Measurements from ENCODE around the gene DOCK11.

The DOCK11 gene

GRCh38 chrX:118654331-118654730 is 158.7 kb downstream of the DOCK11 start:
- Histone ChIP-seq H2AFZ (ENCODE audit: low read depth, low read length) (no peak overlapping the region), H4K20me1 (ENCODE audit: insufficient read depth, low read length) (no peaks in the 10 kb centered on the region), H3K9ac (ENCODE audit: low read depth, low read length) (no peak overlapping the region), H3K4me3 (ENCODE audit: low read depth in 1 of 2, low read length in 2 of 2) (no peak overlapping the region), H3K36me3 (ENCODE audit: insufficient read depth, low read length) (peaks cover 24% of the 10 kb centered on the region; the same call in 1 of the 2 replicates), H3K79me2 (ENCODE audit: insufficient read depth, low read length) (no peaks in the 10 kb centered on the region), H3K27me3 (ENCODE audit: insufficient read depth, low read length, poor library complexity) (no peaks in the 10 kb centered on the region), H3K27ac (ENCODE audit: low read length) (no peak overlapping the region), H3K4me2 (ENCODE audit: insufficient read depth, low read length) (no peak overlapping the region), H3K4me1 (ENCODE audit: insufficient read depth, low read length) (no peaks in the 10 kb centered on the region), H3K9me3 (ENCODE audit: insufficient read depth, low read length, severe bottlenecking) (no peaks in the 10 kb centered on the region)
- DNase-seq: no peak
- no peak for ATAC-seq (ENCODE audit: insufficient read depth, low read depth)
- no peak for TF ChIP-seq EZH2 (IDR thresholded peaks at IDR 0.05; ENCODE audit: borderline replicate concordance, low read depth, low read length, severe bottlenecking)
- TF ChIP-seq CTCF (IDR thresholded peaks at IDR 0.05; ENCODE audit: borderline replicate concordance, extremely low read depth, low read length, poor library complexity, severe bottlenecking): no peak

GRCh38 chrX:118655561-118656246 is 160.1 kb downstream of the DOCK11 start:
- H3K36me3 ChIP-seq (ENCODE audit: insufficient read depth, low read length): peaks cover 15% of the 10 kb centered on the region; the same call in 1 of the 2 replicates
- H3K9ac ChIP-seq (ENCODE audit: low read depth, low read length): no peak overlapping the region
- no peak overlapping the region for H2AFZ ChIP-seq (ENCODE audit: low read depth, low read length)
- H3K27me3 ChIP-seq (ENCODE audit: insufficient read depth, low read length, poor library complexity): no peaks in the 10 kb centered on the region
- H4K20me1 ChIP-seq (ENCODE audit: insufficient read depth, low read length): no peaks in the 10 kb centered on the region
- no peak overlapping the region for H3K4me2 ChIP-seq (ENCODE audit: insufficient read depth, low read length)
- no peaks in the 10 kb centered on the region for H3K9me3 ChIP-seq (ENCODE audit: insufficient read depth, low read length, severe bottlenecking)
- H3K79me2 ChIP-seq (ENCODE audit: insufficient read depth, low read length): no peaks in the 10 kb centered on the region
- no peak for DNase-seq
- no peak for TF ChIP-seq EZH2 (IDR thresholded peaks at IDR 0.05; ENCODE audit: borderline replicate concordance, low read depth, low read length, severe bottlenecking)
- no peak for TF ChIP-seq CTCF (IDR thresholded peaks at IDR 0.05; ENCODE audit: borderline replicate concordance, extremely low read depth, low read length, poor library complexity, severe bottlenecking)
- H3K4me3 ChIP-seq (ENCODE audit: low read depth in 1 of 2, low read length in 2 of 2): no peak overlapping the region
- no peak overlapping the region for H3K27ac ChIP-seq (ENCODE audit: low read length)
- no peak for ATAC-seq (ENCODE audit: insufficient read depth, low read depth)
- H3K4me1 ChIP-seq (ENCODE audit: insufficient read depth, low read length): no peaks in the 10 kb centered on the region

- Histone ChIP-seq H3K27me3 (ENCODE audit: insufficient read depth, low read length, poor library complexity) (no peaks in the 10 kb centered on the region), H4K20me1 (ENCODE audit: insufficient read depth, low read length) (no peaks in the 10 kb centered on the region), H3K79me2 (ENCODE audit: insufficient read depth, low read length) (no peaks in the 10 kb centered on the region), H3K36me3 (ENCODE audit: insufficient read depth, low read length) (peaks cover 19% of the 10 kb centered on the region; the same call in 1 of the 2 replicates), H3K4me2 (ENCODE audit: insufficient read depth, low read length) (no peak overlapping the region), H3K4me3 (ENCODE audit: low read depth in 1 of 2, low read length in 2 of 2) (no peak overlapping the region), H3K9ac (ENCODE audit: low read depth, low read length) (no peak overlapping the region), H3K27ac (ENCODE audit: low read length) (no peak overlapping the region), H3K4me1 (ENCODE audit: insufficient read depth, low read length) (no peaks in the 10 kb centered on the region), H2AFZ (ENCODE audit: low read depth, low read length) (no peak overlapping the region), H3K9me3 (ENCODE audit: insufficient read depth, low read length, severe bottlenecking) (no peaks in the 10 kb centered on the region)
- TF ChIP-seq EZH2 (IDR thresholded peaks at IDR 0.05; ENCODE audit: borderline replicate concordance, low read depth, low read length, severe bottlenecking) (no peak), CTCF (IDR thresholded peaks at IDR 0.05; ENCODE audit: borderline replicate concordance, extremely low read depth, low read length, poor library complexity, severe bottlenecking) (no peak)
- no peak for DNase-seq
- no peak for ATAC-seq (ENCODE audit: insufficient read depth, low read depth)
These were observed 161.8 kb downstream of the DOCK11 start for GRCh38 chrX:118657413-118657812.

Data from DND-41 (cell line).